ENCODE results near the gene TEX52.
"Not testable (repeated sequence)": the region's sequence is repeated elsewhere in the genome, so short reads cannot be mapped to it uniquely, and the experiment has no call there.

Gene TEX52

DNA sequence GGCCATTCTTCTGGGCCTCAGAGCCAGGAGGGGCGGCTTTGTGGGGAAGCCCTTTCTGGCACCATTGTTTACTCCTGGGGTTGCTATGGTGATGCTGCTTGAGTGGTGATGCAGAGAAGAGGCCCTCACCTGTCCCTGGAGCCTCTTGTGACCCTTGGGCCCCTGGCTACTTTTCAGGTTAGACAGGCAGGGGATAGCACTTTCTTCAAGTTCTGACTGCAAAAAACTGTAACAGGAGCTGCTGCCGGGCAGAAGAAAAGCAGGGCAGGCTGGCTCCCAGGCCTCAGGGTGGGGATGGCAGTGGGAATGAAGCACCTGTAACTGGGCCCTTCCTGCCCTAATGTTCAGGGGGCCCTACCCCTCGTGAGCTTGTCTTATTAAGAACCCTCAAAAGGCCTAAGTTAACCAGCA, at the start of gene TEX52:
TEX52 (minus strand) TSS at position 19 of the 411 bp plus-strand sequence; CDS start at position 6, 13 bp downstream.
- DNase-seq (ENCODE audit: low read depth) = no peak

DNA sequence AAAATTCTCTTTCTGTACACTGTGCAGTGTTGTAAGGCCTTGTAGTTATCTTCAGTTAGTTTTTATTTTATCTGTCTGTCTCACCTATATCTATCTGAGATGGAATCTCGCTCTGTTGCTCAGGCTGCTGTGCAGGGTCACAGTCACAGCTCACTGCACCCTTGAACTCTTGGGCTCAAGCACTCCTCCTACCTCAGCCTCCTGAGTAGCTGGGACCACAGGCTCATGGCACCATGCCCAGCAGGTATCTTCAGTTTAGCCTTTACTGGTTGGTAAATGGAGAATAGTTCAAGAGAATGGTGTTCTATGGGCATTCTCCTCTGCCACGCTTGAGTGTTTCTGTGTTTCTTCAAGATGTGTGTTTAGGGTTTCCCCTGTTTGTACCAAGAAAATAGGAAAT, 47.4 kb upstream of the TEX52 start:
- no peak for DNase-seq (ENCODE audit: low read depth)

DNA sequence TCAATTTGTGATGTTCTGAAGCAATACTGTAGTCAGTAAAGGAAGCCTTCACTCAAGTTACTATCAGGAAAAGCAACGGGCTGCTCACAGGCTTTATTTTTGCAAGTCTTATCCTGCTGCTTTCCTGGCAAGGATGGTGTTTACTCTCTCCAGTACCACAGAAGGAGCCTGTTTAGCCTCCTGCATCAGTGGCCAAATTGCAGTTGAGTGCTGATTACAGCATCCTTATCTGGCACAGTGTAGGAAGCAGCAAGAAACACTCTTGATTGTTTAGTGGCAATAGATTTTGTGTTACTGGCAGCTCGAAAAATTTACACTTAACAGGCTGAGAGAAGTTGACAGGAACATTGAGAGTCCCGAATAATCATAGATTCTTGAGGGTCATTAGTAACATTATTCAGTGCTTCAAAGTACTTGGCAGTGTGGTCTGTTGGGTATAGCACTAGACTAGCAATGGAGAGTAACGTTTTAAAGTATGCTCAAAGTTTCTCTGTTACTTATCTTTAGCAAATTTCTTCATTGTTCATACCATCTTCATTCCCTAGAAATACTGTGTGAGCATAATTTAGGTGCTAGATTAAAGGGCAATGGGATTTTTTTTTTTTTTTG, 45.5 kb upstream of the TEX52 start:
- DNase-seq (ENCODE audit: low read depth) = no peak

DNA sequence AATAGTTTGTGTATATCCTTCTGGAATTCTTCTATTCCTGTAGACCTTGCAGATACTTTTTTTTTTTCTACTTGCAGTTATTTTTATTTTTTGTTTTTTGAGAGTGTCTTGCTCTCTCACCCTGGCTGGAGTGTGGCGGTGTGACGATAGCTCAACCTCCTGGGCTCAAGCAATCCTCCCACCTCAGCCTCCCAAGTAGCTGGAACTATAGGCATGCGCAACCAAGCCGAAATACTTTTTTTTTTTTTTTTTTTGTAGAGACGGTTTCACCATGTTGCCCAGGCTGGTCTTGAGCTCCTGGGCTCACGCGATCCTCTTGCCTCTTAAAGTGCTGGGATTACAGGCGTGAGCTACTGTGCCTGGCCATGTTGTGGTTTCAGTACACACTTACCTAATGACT, 43.8 kb upstream of the TEX52 start:
- DNase-seq (ENCODE audit: low read depth) = no peak

DNA sequence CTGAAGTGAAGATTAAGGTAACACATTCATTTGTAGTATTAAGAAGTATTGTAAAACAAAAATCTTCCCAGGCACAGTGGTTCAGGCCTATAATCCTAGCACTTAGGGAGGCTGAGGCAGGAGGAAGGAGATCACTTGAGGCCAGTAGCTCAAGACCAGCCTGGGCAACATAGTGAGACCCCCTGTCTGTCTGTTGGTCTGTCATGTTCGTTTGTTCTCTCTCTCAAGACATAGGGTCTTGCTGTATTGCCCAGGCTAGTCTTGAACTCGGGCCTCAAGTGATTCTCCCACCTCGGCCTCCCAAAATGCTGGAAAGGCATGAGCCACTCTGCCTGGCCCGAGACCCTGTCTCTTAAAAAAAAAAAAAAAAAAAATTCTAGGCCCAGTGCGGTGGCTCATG, 40.6 kb upstream of the TEX52 start:
- DNase-seq (ENCODE audit: low read depth) = no peak

GRCh38 chr12:2895511-2895910, 38.7 kb upstream of the TEX52 start:
- no peak for DNase-seq (ENCODE audit: low read depth)

DNA sequence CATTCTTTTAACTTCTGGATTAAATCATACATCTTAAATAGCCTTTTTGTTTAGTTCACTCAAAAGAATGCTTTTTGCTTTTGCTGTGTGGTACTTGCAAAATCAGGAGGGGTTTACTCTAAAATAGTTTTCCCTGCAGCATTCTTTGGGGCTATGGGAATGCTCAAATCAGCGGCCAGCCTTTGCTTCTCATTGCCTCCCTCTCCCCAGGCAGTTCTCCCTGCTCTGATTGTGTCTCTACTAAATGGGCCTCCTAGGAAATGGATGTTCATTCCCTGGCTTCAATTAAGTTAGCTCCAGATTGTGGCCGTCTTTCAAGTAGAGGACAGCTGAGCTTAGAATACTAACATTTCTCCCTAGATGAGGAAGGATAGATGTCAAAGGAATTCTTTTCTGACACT, 38.2 kb upstream of the TEX52 start:
- no peak for DNase-seq (ENCODE audit: low read depth)

GRCh38 chr12:2893007-2893406, 36.2 kb upstream of the TEX52 start:
- no peak for DNase-seq (ENCODE audit: low read depth)

DNA sequence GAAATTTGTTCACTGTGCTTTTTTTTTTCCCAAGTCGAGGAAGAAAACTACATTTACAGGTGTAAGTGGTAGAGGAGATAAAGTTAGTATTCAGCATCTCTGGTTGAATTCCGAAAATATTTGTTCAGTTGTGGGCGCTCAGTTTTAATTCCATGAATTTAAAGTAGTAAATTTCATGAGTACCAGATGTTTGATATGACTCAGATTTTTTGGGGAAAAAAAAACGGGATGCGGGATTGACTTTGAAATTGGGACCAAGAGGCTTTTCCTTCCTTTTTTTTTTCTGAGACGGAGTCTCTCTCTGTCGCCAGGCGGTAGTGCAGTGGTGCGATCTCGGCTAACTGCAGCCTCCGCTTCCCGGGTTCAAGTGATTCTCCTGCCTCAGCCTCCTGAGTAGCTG, 35.4 kb upstream of the TEX52 start:
- no peak for DNase-seq (ENCODE audit: low read depth)

DNA sequence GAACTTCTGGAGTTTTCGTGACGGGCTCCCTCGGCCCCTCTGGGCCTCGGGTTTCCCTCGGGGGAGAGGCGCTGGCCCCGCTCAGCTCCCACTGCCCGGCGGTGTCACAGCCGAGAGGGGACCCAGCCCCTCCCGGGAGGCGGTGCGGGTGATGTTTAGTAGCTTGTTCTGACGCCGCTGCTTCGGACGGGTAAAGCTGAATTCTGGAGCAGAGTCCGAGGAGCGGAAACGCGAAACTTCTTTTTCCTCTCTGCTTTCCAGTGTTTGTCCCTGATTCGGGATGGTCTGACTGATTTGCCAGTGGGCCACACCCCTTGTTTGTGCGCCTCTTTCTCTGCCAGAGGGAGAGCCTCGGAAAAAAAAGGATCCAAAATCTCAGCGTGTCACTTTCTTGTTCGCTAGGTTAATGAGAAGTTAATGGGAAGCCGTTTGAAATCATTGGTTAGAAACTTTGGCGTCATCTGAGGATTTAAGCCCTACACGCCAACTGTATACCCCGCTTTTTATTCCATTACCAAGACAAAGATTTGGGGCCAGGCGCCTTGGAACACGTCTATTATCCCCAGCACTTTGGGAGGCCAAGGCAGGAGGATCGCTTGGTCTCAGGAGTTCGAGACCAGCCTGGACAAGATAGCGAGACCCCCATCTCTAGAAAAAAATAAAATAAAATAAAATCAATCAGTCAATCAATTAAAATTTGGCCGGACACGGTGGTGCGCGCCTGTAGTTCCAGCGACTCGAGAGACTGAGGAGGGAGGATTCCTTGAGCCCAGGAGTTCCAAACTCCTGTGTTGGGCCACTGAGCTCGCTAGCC, 34.6 kb upstream of the TEX52 start:
- no peak for DNase-seq (ENCODE audit: low read depth)

DNA sequence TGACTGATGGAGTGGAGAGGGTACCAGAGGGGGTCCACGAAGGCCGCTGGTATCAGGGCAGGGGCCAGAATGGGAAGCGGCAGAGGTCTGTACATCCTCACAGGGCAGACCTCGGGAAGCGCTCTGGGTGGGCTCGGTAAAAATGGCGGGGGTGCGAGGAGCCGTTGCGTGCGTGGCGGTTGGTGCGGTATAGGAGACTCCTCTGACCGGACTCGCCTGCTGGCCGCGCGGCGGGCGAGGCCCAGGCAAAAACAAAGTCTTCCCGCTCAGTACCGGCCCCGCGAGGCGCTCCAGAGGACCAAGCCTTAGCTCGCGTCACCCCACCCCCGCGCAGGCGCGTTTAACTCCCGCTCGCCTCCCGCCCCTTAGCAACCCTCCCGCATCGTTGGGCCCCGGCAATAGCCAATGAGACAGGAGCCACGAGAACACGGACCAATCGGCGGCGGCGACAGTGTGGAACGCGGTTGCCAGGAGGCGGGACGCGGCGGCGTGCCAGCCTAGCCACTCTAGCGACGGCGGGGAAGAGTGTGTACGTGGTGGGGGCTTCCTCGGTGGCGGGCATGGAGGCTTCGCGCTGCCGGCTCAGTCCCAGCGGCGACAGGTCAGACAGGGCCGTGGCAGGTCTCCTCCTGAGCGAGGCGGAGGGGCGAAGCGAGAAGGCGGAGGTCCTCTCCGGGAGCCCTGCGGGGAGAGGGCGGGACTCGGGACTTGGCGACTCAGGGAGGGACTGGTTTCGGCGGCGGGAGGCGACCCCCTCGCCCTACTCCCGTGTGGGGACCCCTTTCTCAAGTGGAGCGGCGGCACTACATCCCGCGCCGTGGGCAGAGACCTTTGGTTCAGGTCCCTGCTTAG, 33.8 kb upstream of the TEX52 start, which contains the start of gene TULP3:
TULP3 (plus strand) TSS at position 504 of the 852 bp plus-strand sequence; CDS start at position 561, 57 bp downstream.
- DNase-seq (ENCODE audit: low read depth) = peak; percentile 97

GRCh38 chr12:2890001-2890387, 33.2 kb upstream of the TEX52 start:
- DNase-seq (ENCODE audit: low read depth) = no peak

DNA sequence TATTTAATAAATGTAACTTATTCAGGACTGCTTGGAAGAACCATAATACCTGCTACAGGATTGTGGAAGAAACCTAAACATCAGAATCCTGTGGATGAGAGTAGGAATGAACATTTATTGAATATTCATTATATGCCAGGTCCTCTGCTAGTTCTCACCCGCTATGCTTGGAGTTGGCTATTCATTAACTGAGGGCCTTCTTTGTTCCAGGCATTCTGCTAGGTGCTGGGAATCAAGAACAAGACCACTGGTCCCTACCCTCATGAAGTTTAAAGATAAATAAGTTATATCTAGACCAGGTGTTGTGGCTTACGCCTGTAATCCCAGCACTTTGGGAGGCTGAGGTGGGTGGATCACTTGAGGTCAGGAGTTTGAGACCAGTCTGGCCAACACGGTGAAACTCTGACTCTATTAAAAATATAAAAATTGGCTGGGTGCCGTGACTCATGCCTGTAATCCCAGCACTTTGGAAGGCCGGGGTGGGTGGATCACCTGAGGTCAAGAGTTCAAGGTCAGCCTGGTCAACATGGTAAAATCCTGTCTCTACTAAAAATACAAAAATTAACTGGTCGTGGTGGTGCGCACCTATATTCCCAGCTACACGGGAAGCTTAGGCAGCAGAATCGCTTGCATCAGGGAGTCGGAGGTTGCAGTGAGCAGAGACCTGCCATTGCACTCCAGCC, 30.1 kb upstream of the TEX52 start:
- no peak for DNase-seq (ENCODE audit: low read depth)

- no peak for DNase-seq (ENCODE audit: low read depth)
These were observed 28.0 kb upstream of the TEX52 start for GRCh38 chr12:2884810-2885209.

GRCh38 chr12:2879853-2880252, 23.0 kb upstream of the TEX52 start:
- DNase-seq (ENCODE audit: low read depth) = no peak

DNA sequence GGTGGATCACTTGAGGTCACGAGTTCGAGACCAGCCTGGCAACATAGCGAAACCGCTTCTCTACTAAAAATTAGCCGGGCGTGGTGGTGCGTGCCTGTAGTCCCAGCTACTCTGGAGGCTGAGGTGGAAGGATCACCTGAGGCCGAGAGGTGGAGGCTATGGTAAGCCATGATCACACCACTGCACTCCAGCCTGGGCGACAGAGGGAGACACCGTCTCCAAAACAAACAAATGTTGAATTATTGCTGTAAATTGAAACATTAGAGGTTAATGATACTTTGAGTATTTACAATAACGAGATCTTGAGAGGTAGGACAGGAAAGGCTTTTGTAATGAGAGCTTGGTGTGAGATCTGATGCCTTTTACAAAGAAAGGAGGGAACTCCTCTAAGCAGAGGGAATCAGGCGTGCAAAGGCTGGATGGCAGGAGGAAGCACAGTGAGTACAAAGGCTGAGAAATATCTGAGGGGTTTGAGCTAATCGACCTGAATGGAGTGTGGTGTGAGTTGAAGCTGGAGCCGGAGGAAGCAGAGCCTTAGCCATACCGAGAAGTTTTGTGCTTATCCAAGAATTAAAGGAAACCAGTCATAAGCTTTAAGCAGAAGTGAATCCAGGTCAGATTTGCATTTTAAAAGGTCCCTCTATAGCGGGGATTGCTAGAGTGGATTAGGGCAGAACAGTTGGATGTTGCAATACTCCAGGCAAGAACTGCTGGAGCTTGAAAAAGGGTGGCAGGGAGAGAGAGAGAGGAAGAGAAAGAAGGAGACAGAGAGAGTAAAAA, 21.3 kb upstream of the TEX52 start:
- DNase-seq (ENCODE audit: low read depth) = no peak

- DNase-seq (ENCODE audit: low read depth) = peak; percentile 72
These were observed 20.5 kb upstream of the TEX52 start, which contains the start of the genes FOXM1 and RHNO1 for GRCh38 chr12:2877047-2877952. Gene FOXM1 (minus strand): TSS chr12:2877174. CDS start chr12:2874478, 2,696 bp downstream. Gene RHNO1 (plus strand): TSS chr12:2877223. CDS start chr12:2885367, 8,144 bp downstream.

- DNase-seq (ENCODE audit: low read depth) = no peak
These were observed 19.7 kb upstream of the TEX52 start for GRCh38 chr12:2876431-2877046.

DNA sequence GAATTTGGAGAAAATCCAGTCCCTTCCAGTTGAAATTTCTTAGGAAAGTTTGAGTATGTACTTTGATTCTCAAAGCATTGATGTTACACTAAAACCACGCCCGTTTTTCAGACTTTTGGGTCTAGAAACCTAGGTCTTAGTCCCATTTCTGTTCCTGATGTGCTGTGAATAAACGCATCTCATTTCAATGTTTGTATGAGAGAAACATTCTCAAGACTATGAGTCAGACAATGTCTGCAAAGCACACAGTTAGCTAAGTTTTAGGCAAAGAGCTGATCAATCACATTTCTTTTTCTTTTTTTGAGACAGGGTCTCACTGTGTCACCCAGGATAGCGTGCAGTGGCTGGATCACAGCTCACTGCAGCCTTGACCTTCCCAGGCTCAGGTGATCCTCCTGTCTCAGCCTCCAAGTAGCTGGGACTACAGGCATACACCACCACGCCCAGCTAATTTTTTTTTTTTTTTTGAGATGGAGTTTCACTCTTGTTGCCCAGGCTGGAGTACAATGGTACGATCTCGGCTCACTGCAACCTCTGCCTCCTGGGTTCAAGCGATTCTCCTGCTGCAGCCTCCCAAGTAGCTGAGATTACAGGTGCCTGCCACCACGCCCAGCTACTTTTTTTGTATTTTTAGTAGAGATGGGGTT, 12.3 kb upstream of the TEX52 start:
- not testable (repeated sequence) for DNase-seq (ENCODE audit: low read depth)

All from stimulated activated CD8-positive, alpha-beta memory T cell treated with anti-CD3 and anti-CD28 coated beads, Interleukin-15, amount 100 ng/mL, for 1 hour (primary cell).